ENCODE data around the gene ARMC9.

Gene ARMC9

DNA sequence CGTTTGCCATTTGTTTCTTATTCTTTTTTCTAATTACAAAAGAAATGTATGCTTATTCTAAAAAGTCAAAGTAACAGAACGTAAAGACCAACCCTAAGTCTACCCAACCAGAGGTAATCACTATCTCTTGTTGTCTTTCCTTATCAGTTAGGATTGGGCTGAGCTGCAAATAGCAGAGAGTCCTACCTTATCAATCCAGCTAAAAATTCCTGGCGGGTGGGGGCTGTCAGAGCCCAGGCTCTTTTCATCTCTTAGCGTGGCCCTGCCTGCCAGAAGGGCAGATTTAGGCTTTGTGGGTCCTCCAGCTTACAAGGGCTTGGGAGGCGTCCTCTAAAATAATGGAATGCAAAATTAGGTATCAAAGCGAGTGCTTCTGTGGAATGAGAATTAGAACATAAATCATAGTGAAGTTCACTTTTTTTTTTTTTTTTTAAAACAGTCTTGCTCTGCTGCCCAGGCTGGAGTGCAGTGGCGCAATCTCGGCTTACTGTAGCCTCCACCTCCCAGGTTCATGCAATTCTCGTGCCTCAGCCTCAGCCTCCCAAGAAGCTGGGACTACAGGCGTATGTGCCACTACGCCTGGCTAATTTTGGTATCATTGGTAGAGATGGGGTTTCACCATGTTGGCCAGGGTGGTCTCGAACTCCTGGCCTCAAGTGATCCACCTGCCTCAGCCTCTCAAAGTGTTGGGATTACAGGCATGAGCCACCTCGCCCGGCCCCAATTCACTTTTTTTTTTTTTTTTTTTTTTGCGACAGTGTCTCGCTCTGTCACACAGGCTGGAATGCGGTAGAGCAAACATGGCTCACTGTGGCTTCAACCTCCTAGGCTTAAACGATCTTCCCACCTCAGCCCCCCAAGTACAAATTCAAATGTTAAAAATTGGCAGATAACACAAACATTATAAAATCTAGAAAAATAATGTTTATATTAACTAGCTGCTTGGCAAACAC, 139.7 kb downstream of the ARMC9 start:
- FAIRE-seq, result no peak
- no peak for DNase-seq (ENCODE audit: insufficient read length, low spot score)
- TF ChIP-seq, protein P1, sequence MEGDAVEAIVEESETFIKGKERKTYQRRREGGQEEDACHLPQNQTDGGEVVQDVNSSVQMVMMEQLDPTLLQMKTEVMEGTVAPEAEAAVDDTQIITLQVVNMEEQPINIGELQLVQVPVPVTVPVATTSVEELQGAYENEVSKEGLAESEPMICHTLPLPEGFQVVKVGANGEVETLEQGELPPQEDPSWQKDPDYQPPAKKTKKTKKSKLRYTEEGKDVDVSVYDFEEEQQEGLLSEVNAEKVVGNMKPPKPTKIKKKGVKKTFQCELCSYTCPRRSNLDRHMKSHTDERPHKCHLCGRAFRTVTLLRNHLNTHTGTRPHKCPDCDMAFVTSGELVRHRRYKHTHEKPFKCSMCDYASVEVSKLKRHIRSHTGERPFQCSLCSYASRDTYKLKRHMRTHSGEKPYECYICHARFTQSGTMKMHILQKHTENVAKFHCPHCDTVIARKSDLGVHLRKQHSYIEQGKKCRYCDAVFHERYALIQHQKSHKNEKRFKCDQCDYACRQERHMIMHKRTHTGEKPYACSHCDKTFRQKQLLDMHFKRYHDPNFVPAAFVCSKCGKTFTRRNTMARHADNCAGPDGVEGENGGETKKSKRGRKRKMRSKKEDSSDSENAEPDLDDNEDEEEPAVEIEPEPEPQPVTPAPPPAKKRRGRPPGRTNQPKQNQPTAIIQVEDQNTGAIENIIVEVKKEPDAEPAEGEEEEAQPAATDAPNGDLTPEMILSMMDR (IDR thresholded peaks at IDR 0.05; ENCODE audit: insufficient read depth, missing control alignments), result no peak

DNA sequence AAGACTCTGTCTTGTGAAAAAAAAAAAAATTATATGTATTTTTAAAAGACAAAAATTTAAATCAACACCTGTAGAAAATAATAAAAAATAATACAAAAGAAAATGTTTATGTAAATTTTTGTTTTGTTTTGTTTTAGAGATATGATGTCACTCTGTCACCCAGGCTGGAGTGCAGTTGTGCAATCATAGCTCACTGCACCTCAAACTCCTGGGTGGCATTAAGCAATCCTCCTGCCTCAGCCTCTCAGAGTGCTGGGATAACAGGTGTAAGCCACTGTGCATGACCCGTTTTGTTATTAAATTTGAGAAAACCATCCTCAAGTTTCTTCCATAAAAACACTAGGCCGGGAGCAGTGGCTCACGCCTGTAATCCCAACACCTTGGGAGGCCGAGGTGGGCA, 140.9 kb downstream of the ARMC9 start:
- FAIRE-seq (no peak), DNase-seq (ENCODE audit: insufficient read length, low spot score) (no peak)
- TF ChIP-seq, protein P1 (IDR thresholded peaks at IDR 0.05; ENCODE audit: insufficient read depth, missing control alignments), result no peak

DNA sequence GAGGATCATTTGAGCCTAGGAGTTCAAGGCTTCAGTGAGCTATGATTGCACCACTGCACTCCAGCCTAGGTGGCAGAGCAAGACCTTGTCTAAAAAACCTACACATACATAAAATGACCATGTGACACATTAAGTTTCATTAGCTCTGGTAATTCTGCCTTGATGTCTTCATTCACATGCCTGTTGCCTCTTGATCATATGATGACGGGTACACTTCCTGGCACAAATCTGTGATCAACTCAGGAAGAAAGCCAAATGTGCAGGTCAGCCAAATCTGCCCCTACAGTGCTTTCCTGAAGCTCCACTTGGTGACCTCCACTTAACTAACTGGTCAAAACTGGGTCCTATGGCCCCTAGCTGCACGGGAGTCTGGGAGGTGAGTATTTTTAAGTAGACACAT, 142.7 kb downstream of the ARMC9 start:
- TF ChIP-seq, protein P1 (IDR thresholded peaks at IDR 0.05; ENCODE audit: insufficient read depth, missing control alignments), result no peak
- FAIRE-seq (no peak), DNase-seq (ENCODE audit: insufficient read length, low spot score) (no peak)

DNA sequence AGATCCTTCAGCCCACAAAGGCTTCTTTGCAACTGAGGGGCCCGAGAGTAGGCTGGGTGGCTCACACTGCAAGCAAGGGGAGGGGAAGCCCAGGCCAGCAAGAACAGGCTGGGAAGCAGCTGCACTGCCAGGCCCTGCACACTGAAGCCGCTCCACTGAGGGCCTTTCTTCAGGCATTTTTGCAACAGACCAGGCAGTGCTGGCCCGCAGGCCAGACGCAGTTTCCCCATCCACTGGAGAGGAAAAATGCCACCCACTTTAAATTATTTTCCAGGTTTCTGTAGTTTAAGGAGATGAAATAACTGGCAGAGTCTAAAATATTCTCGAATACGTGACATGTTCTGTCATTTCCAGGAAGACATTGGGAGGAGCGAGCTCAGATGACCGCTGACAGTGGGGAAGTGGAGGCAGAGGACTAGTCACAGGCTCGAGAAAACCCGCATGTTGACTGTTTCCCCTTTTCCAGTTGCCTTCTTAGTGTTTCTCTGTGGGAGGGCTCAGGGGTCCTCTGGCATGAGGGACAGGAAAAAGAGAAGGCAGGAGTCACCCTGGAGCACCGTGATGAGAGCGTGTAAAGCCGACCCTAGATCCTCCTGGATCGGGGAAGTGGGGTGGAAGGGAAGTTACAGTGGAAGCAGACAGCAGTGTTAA, 143.8 kb downstream of the ARMC9 start:
- TF ChIP-seq, protein P1 (IDR thresholded peaks at IDR 0.05; ENCODE audit: insufficient read depth, missing control alignments), result no peak
- no peak for DNase-seq (ENCODE audit: insufficient read length, low spot score)
- FAIRE-seq, result no peak

DNA sequence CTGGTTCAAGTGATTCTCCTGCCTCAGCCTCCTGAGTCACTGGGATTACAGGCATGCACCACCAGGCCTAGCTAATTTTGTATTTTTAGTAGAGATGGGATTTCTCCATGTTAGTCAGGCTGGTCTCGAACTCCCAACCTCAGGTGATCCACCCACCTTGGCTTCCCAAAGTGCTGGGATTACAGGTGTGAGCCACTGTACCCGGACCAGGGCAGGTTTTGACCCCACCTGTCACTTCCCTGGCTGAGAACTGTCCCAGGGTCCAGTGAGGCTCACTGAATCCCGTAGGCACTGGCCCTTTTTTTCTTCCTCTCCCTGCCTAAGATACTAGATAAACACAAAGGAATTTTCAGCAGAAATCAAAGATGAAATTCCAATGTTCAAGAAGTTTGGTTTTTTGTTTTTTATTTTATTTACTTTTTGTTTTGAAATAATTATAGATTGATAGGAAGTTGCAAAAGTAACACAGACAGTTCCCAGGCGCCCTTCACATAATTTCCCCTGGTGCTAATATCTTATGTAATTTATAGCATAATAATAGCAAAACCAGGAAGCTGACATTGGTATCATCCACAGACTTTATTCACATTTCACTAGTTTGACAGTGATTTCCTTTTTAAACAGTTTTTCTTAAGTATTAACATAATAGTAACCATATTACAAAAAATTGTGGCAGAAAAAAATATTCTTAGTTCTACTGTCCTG, 144.7 kb downstream of the ARMC9 start:
- DNase-seq (ENCODE audit: insufficient read length, low spot score) (no peak), FAIRE-seq (no peak)
- TF ChIP-seq, protein P1 (IDR thresholded peaks at IDR 0.05; ENCODE audit: insufficient read depth, missing control alignments), result no peak

DNA sequence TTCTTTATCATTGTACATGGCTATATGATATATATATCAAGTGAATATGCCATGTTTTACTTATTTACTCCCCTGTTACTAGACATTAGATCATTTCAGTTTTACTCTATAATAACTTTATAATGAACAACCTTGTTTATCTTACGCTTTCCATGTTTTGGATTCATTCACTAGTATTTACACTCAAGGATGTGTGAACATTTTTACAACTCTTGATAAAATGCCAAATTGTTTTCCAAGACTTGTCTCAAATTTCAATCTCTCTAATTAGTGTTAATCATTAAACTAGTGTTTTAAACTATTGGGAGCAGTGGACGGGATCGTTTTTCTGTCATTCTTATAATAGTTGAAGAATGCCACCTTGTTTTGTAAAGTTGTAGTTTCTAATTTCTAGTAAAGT, 145.6 kb downstream of the ARMC9 start:
- TF ChIP-seq, protein P1 (IDR thresholded peaks at IDR 0.05; ENCODE audit: insufficient read depth, missing control alignments), result no peak
- FAIRE-seq, result no peak
- DNase-seq (ENCODE audit: insufficient read length, low spot score), result no peak

Data from D721Med (cell line).